ENCODE results near the gene BABAM2. TPM values are rescaled to one million over a fixed set of nuclear protein-coding genes. Genes with fewer than 3 reads are reported as not detected.

BABAM2 gene
- total and polyA plus RNA-seq, 10 of the 15 experiments (the other 5 are each of a cell fraction or from before 2014, with no cell fraction given) = 30.7 to 59.9 (median 44.5) TPM

- TF ChIP-seq ZBTB40 (IDR thresholded peaks at IDR 0.05; ENCODE audit: borderline replicate concordance) (no peak), CBX3 (IDR thresholded peaks at IDR 0.05; ENCODE audit: borderline replicate concordance, low read depth) (no peak), FOXK2 (IDR thresholded peaks at IDR 0.05) (no peak), TAF1 (IDR thresholded peaks at IDR 0.05; ENCODE audit: borderline replicate concordance, low read depth, low read length) (no peak), CHD1 (IDR thresholded peaks at IDR 0.05; ENCODE audit: low read depth, low read length) (no peak), SMAD5 (IDR thresholded peaks at IDR 0.05; ENCODE audit: low read depth) (no peak), CREM (IDR thresholded peaks at IDR 0.05; ENCODE audit: low read depth) (peak; percentile 61), ATF7 (IDR thresholded peaks at IDR 0.05; ENCODE audit: low read depth) (no peak), LARP7 (IDR thresholded peaks at IDR 0.05) (no peak), NR2F1 (conservative IDR thresholded peaks at IDR 0.05) (no peak; the same call in 1 of the 2 replicates), MEF2A (IDR thresholded peaks at IDR 0.05; ENCODE audit: insufficient read depth, low read depth, low read length) (no peak), SIN3A (IDR thresholded peaks at IDR 0.05; ENCODE audit: low read depth, low read length) (no peak), ZSCAN29 (IDR thresholded peaks at IDR 0.05) (no peak), RBBP5 (conservative IDR thresholded peaks at IDR 0.05) (no peak), STAT1 (conservative IDR thresholded peaks at IDR 0.05) (no peak), RUNX3 (IDR thresholded peaks at IDR 0.05; ENCODE audit: low read length) (peak; percentile 84), MLLT1 (IDR thresholded peaks at IDR 0.05) (no peak), USF1 (IDR thresholded peaks at IDR 0.05; ENCODE audit: borderline replicate concordance, extremely low read length, insufficient read depth, low read depth, low read length) (peak; percentile 66), ATF2 (IDR thresholded peaks at IDR 0.05; ENCODE audit: low read length) (no peak), SUPT20H (IDR thresholded peaks at IDR 0.05; ENCODE audit: borderline replicate concordance, control insufficient read depth, low read depth, low read length) (no peak), CREB1 (IDR thresholded peaks at IDR 0.05; ENCODE audit: low read depth) (no peak), CHD2 (IDR thresholded peaks at IDR 0.05; ENCODE audit: borderline replicate concordance, low read depth, low read length) (no peak)
These were observed 435.3 kb downstream of the BABAM2 start (continued) for GRCh38 chr2:28325567-28326468.
